Neuronal stem cell (in vitro differentiated cells): ENCODE results near the gene BBOX1.
"Not testable (repeated sequence)": the region's sequence is repeated elsewhere in the genome, so short reads cannot be mapped to it uniquely, and the experiment has no call there.

ENCODE experiments used
- DNase-seq: peaks from one replicate; pipeline ENCODE4 v3.0.0-alpha.2; 2013; ENCODE audit warnings: low spot score
- H2AFZ ChIP-seq: one replicate; pipeline ENCODE4 v1.6.1; 2013; ENCODE audit warnings: mild to moderate bottlenecking, low read length, inconsistent platforms
- H2AK5ac ChIP-seq: 2 replicates; pipeline ENCODE4 v1.6.1; 2013; ENCODE audit warnings: low read depth, mild to moderate bottlenecking, inconsistent platforms, low read length, moderate library complexity, mixed read lengths
- H2BK120ac ChIP-seq: 2 replicates; pipeline ENCODE4 v1.6.1; 2013; ENCODE audit warnings: low read depth, mild to moderate bottlenecking, inconsistent platforms, low read length, moderate library complexity, mixed read lengths
- H2BK12ac ChIP-seq: one replicate; pipeline ENCODE4 v1.6.1; 2013; ENCODE audit warnings: low read length, inconsistent platforms
- H2BK15ac ChIP-seq: 2 replicates; pipeline ENCODE4 v1.6.1; 2013; ENCODE audit warnings: mild to moderate bottlenecking, low read length, inconsistent platforms, mixed read lengths
- H2BK5ac ChIP-seq: one replicate; pipeline ENCODE4 v1.6.1; 2013; ENCODE audit warnings: inconsistent platforms, mild to moderate bottlenecking, low read length, moderate library complexity
- H3K14ac ChIP-seq: one replicate; pipeline ENCODE4 v1.6.1; 2013; ENCODE audit warnings: low read length, inconsistent platforms
- H3K18ac ChIP-seq: 2 replicates; pipeline ENCODE4 v1.6.1; 2013; ENCODE audit warnings: low read length, inconsistent platforms
- H3K23ac ChIP-seq: 2 replicates; pipeline ENCODE4 v1.6.1; 2013; ENCODE audit warnings: low read depth, mild to moderate bottlenecking, mixed read lengths, low read length, inconsistent platforms; ENCODE audit not compliant: poor library complexity
- H3K27ac ChIP-seq: replicated peaks from 3 replicates; pipeline ENCODE4 v1.5.1; 2013; ENCODE audit warnings: low read length, inconsistent platforms
- H3K27me3 ChIP-seq, 3 experiments: 2 replicates each; pipeline ENCODE4 v1.6.1; 2013; ENCODE audit warnings: low read length in 3 of 3, mild to moderate bottlenecking in 2 of 3, inconsistent platforms in 1 of 3, low read depth in 1 of 3, mixed read lengths in 1 of 3, moderate library complexity in 1 of 3; ENCODE audit not compliant: control insufficient read depth in 3 of 3, insufficient read depth in 3 of 3
- H3K36me3 ChIP-seq, 2 donors: replicated peaks in 1 of 2; 2 replicates each; pipeline ENCODE4 v1.6.1; 2013; ENCODE audit warnings: low read length in 2 of 2; ENCODE audit not compliant: control insufficient read depth in 2 of 2, insufficient read depth in 2 of 2
- H3K4ac ChIP-seq: 2 replicates; pipeline ENCODE4 v1.6.1; 2013; ENCODE audit warnings: inconsistent platforms, mild to moderate bottlenecking, low read length, moderate library complexity
- H3K4me1 ChIP-seq, 2 donors: 1 replicate in 1 of 2; 2 replicates in 1 of 2; pipeline ENCODE4 v1.6.1; 2013; ENCODE audit warnings: low read length in 2 of 2, low read depth in 1 of 2; ENCODE audit not compliant: control insufficient read depth in 2 of 2, insufficient read depth in 1 of 2
- H3K4me2 ChIP-seq: one replicate; pipeline ENCODE4 v1.6.1; 2013; ENCODE audit warnings: mild to moderate bottlenecking, low read length, inconsistent platforms; ENCODE audit not compliant: insufficient read depth, poor library complexity, severe bottlenecking
- H3K4me3 ChIP-seq, 2 donors: 2 replicates each; pipeline ENCODE4 v1.5.1; 2013; ENCODE audit warnings: low read length in 2 of 2, mild to moderate bottlenecking in 2 of 2, inconsistent platforms in 1 of 2, moderate library complexity in 1 of 2
- H3K79me1 ChIP-seq: one replicate; pipeline ENCODE4 v1.6.1; 2013; ENCODE audit warnings: low read depth, mild to moderate bottlenecking, inconsistent platforms, low read length, moderate library complexity
- H3K9ac ChIP-seq: one replicate; pipeline ENCODE4 v1.6.1; 2013; ENCODE audit warnings: mild to moderate bottlenecking, low read depth, low read length, inconsistent platforms; ENCODE audit not compliant: poor library complexity
- H3K9me3 ChIP-seq, 2 donors: replicated peaks in 1 of 2; 2 replicates each; pipeline versions ENCODE3 to v1.6.1; 2013; ENCODE audit warnings: low read length in 2 of 2, mild to moderate bottlenecking in 2 of 2, inconsistent platforms in 1 of 2, low read depth in 1 of 2, mixed read lengths in 1 of 2, moderate library complexity in 1 of 2; ENCODE audit not compliant: control insufficient read depth in 2 of 2, insufficient read depth in 1 of 2
- H4K8ac ChIP-seq: one replicate; pipeline ENCODE4 v1.6.1; 2013; ENCODE audit warnings: low read depth, mild to moderate bottlenecking, inconsistent platforms, low read length, moderate library complexity
- H4K91ac ChIP-seq: one replicate; pipeline ENCODE4 v1.6.1; 2013; ENCODE audit warnings: low read length, low read depth, mild to moderate bottlenecking, inconsistent platforms; ENCODE audit not compliant: poor library complexity
- WGBS, 2 donors: extraction: QIAGEN DNeasy Blood & Tissue Kit; methylation state at CpG; one replicate each; pipeline ENCODE4 v1.1.7; 2013; ENCODE audit warnings: missing lambda C conversion rate in 2 of 2, mixed read lengths in 1 of 2; ENCODE audit not compliant: insufficient read length in 2 of 2, insufficient replicate concordance in 1 of 2; ENCODE audit errors: extremely low coverage in 2 of 2; 5-methylcytosine and 5-hydroxymethylcytosine counted together

BBOX1 gene

DNA sequence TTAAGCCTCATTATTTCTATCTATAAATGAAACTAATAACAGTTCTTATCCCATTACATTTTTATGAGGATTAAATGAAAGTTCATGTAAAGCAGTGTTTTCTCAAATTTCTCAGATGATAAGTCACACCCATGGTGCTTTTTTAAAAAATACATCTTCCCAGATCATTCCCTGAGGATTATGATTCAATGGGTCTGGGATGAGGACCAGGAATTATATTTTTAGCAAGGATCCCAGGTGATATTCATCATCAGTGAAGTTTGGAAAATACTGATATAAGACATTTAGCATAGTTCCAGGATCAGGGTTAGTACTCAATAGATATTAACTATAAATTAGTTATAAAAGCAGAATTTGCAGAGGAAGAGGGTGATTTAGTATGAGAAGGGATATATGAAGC is 89.1 kb downstream of the BBOX1 start:
- Histone ChIP-seq H4K91ac (no peak overlapping the region), H4K8ac (no peak overlapping the region), H3K27ac (no peak overlapping the region), H3K4ac (no peak overlapping the region), H3K4me1 (no peaks in the 10 kb centered on the region), H3K4me2 (no peak overlapping the region), H3K27me3 (peaks cover 0 to 2% (median 0%) of the 10 kb centered on the region in 3 experiments), H3K9me3 (peaks cover 0 to 4% of the 10 kb centered on the region in 2 donors), H3K9ac (no peak overlapping the region), H2BK15ac (no peak overlapping the region), H2AK5ac (no peak overlapping the region), H3K79me1 (no peaks in the 10 kb centered on the region), H2BK5ac (no peak overlapping the region), H3K36me3 (no peaks in the 10 kb centered on the region), H2BK12ac (no peak overlapping the region), H2AFZ (no peak overlapping the region), H3K18ac (no peak overlapping the region), H3K4me3 (no peak overlapping the region), H3K23ac (no peak overlapping the region), H2BK120ac (no peak overlapping the region), H3K14ac (no peak overlapping the region)
- DNase-seq = no peak

DNA sequence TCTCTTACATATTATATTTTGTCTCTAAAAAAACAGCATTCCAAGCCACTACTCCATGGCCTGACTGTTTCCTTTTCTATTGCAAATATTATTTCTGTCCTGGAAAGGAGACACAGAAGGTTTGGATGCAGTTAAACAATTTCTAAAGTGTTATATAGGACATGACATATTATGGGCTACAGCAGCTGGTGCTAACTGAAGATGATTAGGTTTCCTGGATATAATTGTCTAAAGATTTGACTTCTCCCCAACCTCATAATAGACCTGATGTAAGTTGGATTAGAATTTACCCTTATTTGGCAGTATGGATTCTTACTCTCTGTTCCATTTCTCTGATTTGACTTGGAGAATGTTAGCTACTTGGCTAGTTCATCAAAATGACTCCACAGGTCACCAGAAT is 90.2 kb downstream of the BBOX1 start:
- peaks cover 0 to 4% of the 10 kb centered on the region in 2 donors for H3K9me3 ChIP-seq
- no peak overlapping the region for H3K4me3 ChIP-seq
- H2AFZ ChIP-seq = no peak overlapping the region
- no peaks in the 10 kb centered on the region for H3K79me1 ChIP-seq
- H3K18ac ChIP-seq = no peak overlapping the region
- no peak overlapping the region for H2BK120ac ChIP-seq
- no peak overlapping the region for H3K4me2 ChIP-seq
- no peak overlapping the region for H3K23ac ChIP-seq
- no peak overlapping the region for H3K27ac ChIP-seq
- no peak overlapping the region for H4K91ac ChIP-seq
- no peak overlapping the region for H3K9ac ChIP-seq
- H3K4me1 ChIP-seq = no peaks in the 10 kb centered on the region
- H2BK15ac ChIP-seq = no peak overlapping the region
- H2BK5ac ChIP-seq = no peak overlapping the region
- no peak overlapping the region for H4K8ac ChIP-seq
- H3K4ac ChIP-seq = no peak overlapping the region
- no peak overlapping the region for H2BK12ac ChIP-seq
- H2AK5ac ChIP-seq = no peak overlapping the region
- DNase-seq = no peak
- no peaks in the 10 kb centered on the region for H3K36me3 ChIP-seq
- H3K14ac ChIP-seq = no peak overlapping the region
- peaks cover 0 to 2% (median 0%) of the 10 kb centered on the region in 3 experiments for H3K27me3 ChIP-seq

DNA sequence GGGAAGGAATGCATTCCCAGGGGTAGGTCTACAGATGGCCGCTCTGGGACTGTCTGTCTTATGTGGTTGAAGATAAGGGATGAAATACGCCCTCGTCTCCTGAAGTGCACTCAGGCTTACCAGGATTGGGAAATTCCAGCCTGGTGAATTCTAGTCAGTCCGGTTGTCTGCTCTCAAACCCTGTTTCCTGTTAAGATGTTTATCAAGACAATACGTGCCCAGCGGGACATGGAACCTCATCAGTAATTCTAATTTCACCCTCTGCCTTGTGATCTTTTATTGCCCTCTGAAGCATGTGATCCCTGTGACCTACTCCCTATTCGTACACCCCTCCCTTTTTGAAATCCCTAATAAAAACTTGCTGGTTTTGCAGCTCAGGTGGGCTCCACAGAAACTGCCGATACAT is 95.3 kb downstream of the BBOX1 start:
- H3K23ac ChIP-seq, H4K91ac ChIP-seq, H2BK12ac ChIP-seq, H2AK5ac ChIP-seq, H2BK120ac ChIP-seq, H3K36me3 ChIP-seq, H2AFZ ChIP-seq, H3K4me2 ChIP-seq, H3K27me3 ChIP-seq, H3K27ac ChIP-seq, H3K18ac ChIP-seq, H3K9me3 ChIP-seq, H3K4me3 ChIP-seq, H3K79me1 ChIP-seq, DNase-seq, H3K14ac ChIP-seq, H3K4me1 ChIP-seq, H3K9ac ChIP-seq, H2BK15ac ChIP-seq, H2BK5ac ChIP-seq, H3K4ac ChIP-seq, H4K8ac ChIP-seq: not testable (repeated sequence)
- WGBS, 2 donors = no CpG with 5 or more reads among the region's 8 CpGs

DNA sequence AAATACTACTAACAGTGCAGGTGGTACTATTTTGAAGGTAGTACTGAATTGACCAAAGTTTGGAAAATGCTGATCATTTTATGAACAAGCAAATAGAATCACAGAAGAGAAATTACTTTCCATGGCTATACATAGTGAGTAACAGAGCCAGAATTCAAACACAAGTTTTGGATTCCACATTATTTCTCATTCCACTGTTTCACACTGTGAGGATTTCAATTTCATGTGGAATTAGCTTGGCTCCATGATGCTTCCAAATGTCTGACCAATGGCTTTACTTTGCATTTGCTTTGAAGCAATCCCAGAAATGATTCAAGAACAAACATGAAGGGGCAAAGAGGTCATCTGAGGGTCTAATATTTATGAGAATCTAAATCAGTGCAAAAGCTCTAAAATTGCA is 98.1 kb downstream of the BBOX1 start:
- H3K9ac ChIP-seq = no peak overlapping the region
- no peak overlapping the region for H2AFZ ChIP-seq
- H2BK12ac ChIP-seq = no peak overlapping the region
- no peak overlapping the region for H3K18ac ChIP-seq
- no peak overlapping the region for H3K27ac ChIP-seq
- H3K27me3 ChIP-seq = no peaks in the 10 kb centered on the region
- H4K8ac ChIP-seq = no peak overlapping the region
- H3K23ac ChIP-seq = no peak overlapping the region
- no peak overlapping the region for H2AK5ac ChIP-seq
- no peak overlapping the region for H3K14ac ChIP-seq
- H3K4me3 ChIP-seq = no peak overlapping the region
- no peak for DNase-seq
- peaks cover 5 to 12% of the 10 kb centered on the region in 2 donors for H3K9me3 ChIP-seq
- no peak overlapping the region for H2BK15ac ChIP-seq
- H2BK5ac ChIP-seq = no peak overlapping the region
- H3K4ac ChIP-seq = no peak overlapping the region
- H4K91ac ChIP-seq = no peak overlapping the region
- peaks cover 0 to 2% of the 10 kb centered on the region in 2 donors for H3K36me3 ChIP-seq
- H3K79me1 ChIP-seq = no peaks in the 10 kb centered on the region
- no peak overlapping the region for H3K4me2 ChIP-seq
- no peak overlapping the region for H2BK120ac ChIP-seq
- H3K4me1 ChIP-seq = no peaks in the 10 kb centered on the region
